Keratinocyte (primary cell): ENCODE data around the gene TAP1.

Experiments used
- CTCF ChIP-seq, 3 experiments: IDR thresholded peaks in 1 of 3; conservative IDR thresholded peaks in 1 of 3; optimal IDR thresholded peaks in 1 of 3; 2 replicates in 2 of 3; 3 replicates in 1 of 3; pipeline versions ENCODE3 to v1.5.1; 2011; ENCODE audit warnings: low read length in 3 of 3, mild to moderate bottlenecking in 3 of 3, moderate library complexity in 2 of 3, control low read depth in 1 of 3, inconsistent platforms in 1 of 3; ENCODE audit not compliant: insufficient read depth in 2 of 3; ENCODE audit errors: extremely low read depth in 1 of 3
- EZH2 ChIP-seq: IDR thresholded peaks from one replicate; pipeline ENCODE4 v1.6.1; 2012; ENCODE audit warnings: inconsistent platforms, mild to moderate bottlenecking, low read length, moderate library complexity

- TF ChIP-seq CTCF (optimal IDR thresholded peaks at IDR 0.05 in 1 of 3, IDR thresholded peaks at IDR 0.05 in 1 of 3, conservative IDR thresholded peaks at IDR 0.05 in 1 of 3; ENCODE audit: extremely low read depth in 1 of 3, insufficient read depth in 2 of 3, low read length in 3 of 3) (no peak), EZH2 (no peak)
Measured at GRCh38 chr6:32860674-32861073, 7.2 kb upstream of the TAP1 start.
